Measurements from ENCODE around the gene ATG4D.

ATG4D gene

GRCh38 chr19:10514211-10515145 is 29.2 kb upstream of the ATG4D start:
- no peak overlapping the region for H3K4me2 ChIP-seq (ENCODE audit: low read depth, low read length, poor library complexity, severe bottlenecking)
- no peak overlapping the region for H3K27ac ChIP-seq (ENCODE audit: low read depth, low read length)
- H3K79me2 ChIP-seq (ENCODE audit: insufficient read depth, low read length), result no peaks in the 10 kb centered on the region
- H3K27me3 ChIP-seq (ENCODE audit: low read length), result no peaks in the 10 kb centered on the region
- H3K4me3 ChIP-seq (ENCODE audit: insufficient read depth, low read length, poor library complexity, severe bottlenecking), result no peak overlapping the region
- H3K36me3 ChIP-seq (ENCODE audit: low read length), result no peaks in the 10 kb centered on the region
- H3K9me3 ChIP-seq (ENCODE audit: insufficient read depth, low read length), result no peaks in the 10 kb centered on the region
- no peak overlapping the region for H3K9ac ChIP-seq (ENCODE audit: low read length)
- H2AFZ ChIP-seq (ENCODE audit: low read depth, low read length, severe bottlenecking), result no peak overlapping the region
- no peak for TF ChIP-seq CTCF (IDR thresholded peaks at IDR 0.05; ENCODE audit: insufficient read depth, low read length, poor library complexity, severe bottlenecking)
- TF ChIP-seq EZH2phosphoT487 (conservative IDR thresholded peaks at IDR 0.05; ENCODE audit: low read length), result no peak
- no peaks in the 10 kb centered on the region for H3F3A ChIP-seq (ENCODE audit: insufficient read depth)
- no peaks in the 10 kb centered on the region for H4K20me1 ChIP-seq (ENCODE audit: low read depth, low read length)
- H3K9me2 ChIP-seq (replicated peaks; ENCODE audit: insufficient read depth, low read length), result no peaks in the 10 kb centered on the region

GRCh38 chr19:10516064-10516385 is 27.7 kb upstream of the ATG4D start:
- no peak overlapping the region for H2AFZ ChIP-seq (ENCODE audit: low read depth, low read length, severe bottlenecking)
- H4K20me1 ChIP-seq (ENCODE audit: low read depth, low read length), result no peaks in the 10 kb centered on the region
- H3K36me3 ChIP-seq (ENCODE audit: low read length), result no peaks in the 10 kb centered on the region
- no peaks in the 10 kb centered on the region for H3K9me3 ChIP-seq (ENCODE audit: insufficient read depth, low read length)
- no peak overlapping the region for H3K4me2 ChIP-seq (ENCODE audit: low read depth, low read length, poor library complexity, severe bottlenecking)
- TF ChIP-seq EZH2phosphoT487 (conservative IDR thresholded peaks at IDR 0.05; ENCODE audit: low read length) (no peak), CTCF (IDR thresholded peaks at IDR 0.05; ENCODE audit: insufficient read depth, low read length, poor library complexity, severe bottlenecking) (no peak)
- no peaks in the 10 kb centered on the region for H3K9me2 ChIP-seq (replicated peaks; ENCODE audit: insufficient read depth, low read length)
- H3K9ac ChIP-seq (ENCODE audit: low read length), result no peak overlapping the region
- H3K4me3 ChIP-seq (ENCODE audit: insufficient read depth, low read length, poor library complexity, severe bottlenecking), result no peak overlapping the region
- no peak overlapping the region for H3K27ac ChIP-seq (ENCODE audit: low read depth, low read length)
- no peaks in the 10 kb centered on the region for H3K79me2 ChIP-seq (ENCODE audit: insufficient read depth, low read length)
- no peaks in the 10 kb centered on the region for H3K27me3 ChIP-seq (ENCODE audit: low read length)
- no peaks in the 10 kb centered on the region for H3F3A ChIP-seq (ENCODE audit: insufficient read depth)

GRCh38 chr19:10516671-10517286 is 26.9 kb upstream of the ATG4D start:
- H2AFZ ChIP-seq (ENCODE audit: low read depth, low read length, severe bottlenecking), result no peak overlapping the region
- no peaks in the 10 kb centered on the region for H3K36me3 ChIP-seq (ENCODE audit: low read length)
- H3K9ac ChIP-seq (ENCODE audit: low read length), result no peak overlapping the region
- no peak overlapping the region for H3K4me2 ChIP-seq (ENCODE audit: low read depth, low read length, poor library complexity, severe bottlenecking)
- no peak for TF ChIP-seq CTCF (IDR thresholded peaks at IDR 0.05; ENCODE audit: insufficient read depth, low read length, poor library complexity, severe bottlenecking)
- TF ChIP-seq EZH2phosphoT487 (conservative IDR thresholded peaks at IDR 0.05; ENCODE audit: low read length), result no peak
- H3K27me3 ChIP-seq (ENCODE audit: low read length), result no peaks in the 10 kb centered on the region
- H3K4me3 ChIP-seq (ENCODE audit: insufficient read depth, low read length, poor library complexity, severe bottlenecking), result no peak overlapping the region
- H3K9me3 ChIP-seq (ENCODE audit: insufficient read depth, low read length), result no peaks in the 10 kb centered on the region
- H3F3A ChIP-seq (ENCODE audit: insufficient read depth), result no peaks in the 10 kb centered on the region
- no peak overlapping the region for H3K27ac ChIP-seq (ENCODE audit: low read depth, low read length)
- no peaks in the 10 kb centered on the region for H4K20me1 ChIP-seq (ENCODE audit: low read depth, low read length)
- H3K79me2 ChIP-seq (ENCODE audit: insufficient read depth, low read length), result no peaks in the 10 kb centered on the region
- no peaks in the 10 kb centered on the region for H3K9me2 ChIP-seq (replicated peaks; ENCODE audit: insufficient read depth, low read length)
